HG03354 (cell line): ENCODE results near the gene PRM3.

ENCODE experiments used
- ATAC-seq: cut with Tn5 transposase; IDR thresholded peaks from one replicate; pipeline ENCODE4 v1.9.1; 2021; ENCODE audit warnings: mild to moderate bottlenecking; ENCODE audit not compliant: unreplicated experiment, poor library complexity, severe bottlenecking

PRM3 gene

GRCh38 chr16:11232302-11232851 lies 41.1 kb downstream of the PRM3 start:
- ATAC-seq = no peak

DNA sequence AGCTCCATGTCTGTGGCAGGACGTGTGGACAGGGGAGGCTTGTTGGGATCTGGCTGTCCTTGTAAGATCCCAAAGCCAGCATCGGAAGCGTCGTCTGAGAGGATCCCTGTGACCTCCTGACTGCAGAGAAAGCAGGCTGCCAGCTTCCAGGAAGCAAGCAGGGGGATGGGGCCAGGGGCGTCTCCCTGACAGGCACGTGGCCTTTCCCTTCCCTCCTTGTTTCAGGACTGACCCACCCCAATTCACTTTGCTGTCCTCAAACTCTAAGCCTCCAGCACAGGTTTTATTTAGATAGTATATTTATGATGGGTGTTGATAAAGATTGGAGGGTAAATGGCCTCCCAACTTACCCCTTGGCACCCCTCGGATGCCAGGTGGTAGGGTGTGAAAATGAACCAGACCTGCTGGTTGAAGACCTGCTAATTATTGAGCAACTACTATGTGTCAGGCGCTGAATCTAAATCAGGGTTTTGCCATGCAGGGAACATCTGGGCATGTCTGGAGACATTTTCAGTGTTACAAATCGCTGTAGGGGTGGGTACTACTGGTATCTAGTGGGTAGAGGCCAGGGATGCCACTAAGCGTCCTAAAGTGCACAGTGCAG lies 42.0 kb downstream of the PRM3 start:
- no peak for ATAC-seq

DNA sequence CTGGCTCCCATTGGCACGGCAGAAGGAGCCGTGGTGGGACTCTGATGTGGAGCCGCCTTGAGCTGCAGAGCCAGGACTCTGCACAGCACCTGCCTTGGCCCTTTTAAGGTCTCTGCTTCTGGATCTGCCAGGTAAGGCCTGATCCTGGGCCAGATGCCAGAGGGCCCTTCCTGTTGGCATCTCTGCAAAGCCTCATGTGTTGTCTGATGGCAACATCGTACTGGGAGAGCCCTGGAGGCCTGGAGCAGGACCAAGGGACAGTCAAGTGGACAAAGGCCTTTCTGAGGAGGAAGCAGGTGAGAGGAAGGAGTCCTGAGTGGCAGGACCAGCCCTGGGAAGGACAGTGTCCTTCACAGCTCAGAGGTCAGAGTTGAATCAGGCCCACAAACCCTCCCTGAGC lies 43.5 kb downstream of the PRM3 start:
- ATAC-seq = no peak

GRCh38 chr16:11229432-11229831 lies 44.0 kb downstream of the PRM3 start:
- no peak for ATAC-seq

- ATAC-seq = no peak
Measured at GRCh38 chr16:11225677-11226549, 47.5 kb downstream of the PRM3 start.

DNA sequence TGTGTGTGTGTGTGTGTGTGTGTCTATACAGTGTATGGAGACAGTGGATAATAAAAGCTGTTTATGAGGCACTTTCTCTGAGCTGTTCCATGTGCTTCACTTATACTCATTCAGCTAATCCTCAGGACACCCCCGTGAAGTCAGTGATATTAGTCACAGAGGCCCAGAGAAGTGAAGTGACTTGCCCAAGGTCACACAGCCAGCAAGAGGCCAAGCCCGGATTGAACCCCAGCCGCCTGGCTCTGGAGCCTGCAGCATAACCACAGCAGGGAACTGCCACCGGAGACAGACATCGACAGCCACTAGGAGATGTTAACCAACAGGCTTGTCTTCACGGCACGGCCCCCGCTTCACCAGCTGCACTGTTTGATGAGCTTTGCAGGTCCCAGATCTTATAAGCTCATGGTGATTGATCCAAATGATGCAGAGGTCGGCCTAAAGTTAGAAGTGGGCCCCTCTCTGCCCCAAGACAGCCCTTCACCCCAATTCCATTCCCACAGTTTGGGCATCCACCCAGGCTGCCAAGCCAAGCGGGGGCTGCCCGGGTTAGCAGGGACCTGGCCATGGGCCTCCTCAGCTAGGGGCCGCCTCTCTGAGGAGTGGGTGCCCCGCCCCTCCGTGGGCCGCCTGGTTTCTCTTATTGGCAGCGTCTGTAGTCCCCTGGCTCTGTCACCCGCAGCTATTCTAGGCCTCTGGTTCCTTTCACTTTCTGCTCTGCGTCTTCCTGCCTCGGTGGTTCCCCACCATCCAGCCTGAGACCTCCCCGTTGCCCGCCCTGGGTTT lies 48.3 kb downstream of the PRM3 start:
- peak; percentile 91 for ATAC-seq

GRCh38 chr16:11224096-11224893 lies 49.1 kb downstream of the PRM3 start:
- no peak for ATAC-seq
